Gastrocnemius medialis (tissue), 4 donors: ENCODE results near the gene PRKAA2. TPM values are rescaled to one million over a fixed set of nuclear protein-coding genes. Genes with fewer than 3 reads are reported as not detected.

ENCODE experiments used
- ATAC-seq, 2 donors: fragments of 150-250 bp; one replicate each; pipeline ENCODE4 v1.9.1; 2016
- DNase-seq, 2 donors: peaks; one replicate each; pipeline ENCODE4 v3.0.0-alpha.2; 2019
- H3K27ac ChIP-seq, 4 donors: fragments of 200-600 bp; sonication (generic); 1 replicate in 1 of 4; 2 replicates in 3 of 4; pipeline ENCODE4 v1.5.1; 2016 to 2018; ENCODE audit warnings: mild to moderate bottlenecking in 2 of 4, moderate library complexity in 1 of 4
- H3K27me3 ChIP-seq, 3 donors: fragments of 200-600 bp; sonication (generic) in 2 of 3; 1 replicate in 1 of 3; 2 replicates in 2 of 3; pipeline versions ENCODE4 v1.5.1 to v1.6.0; 2016 to 2019; ENCODE audit warnings: mild to moderate bottlenecking in 1 of 3, moderate library complexity in 1 of 3
- H3K36me3 ChIP-seq, 2 donors: fragments of 200-600 bp; sonication (generic) in 1 of 2; one replicate each; pipeline ENCODE4 v1.5.1; 2017 to 2018
- H3K4me1 ChIP-seq, 2 donors: fragments of 200-600 bp; sonication (generic) in 1 of 2; one replicate each; pipeline ENCODE4 v1.5.1; 2016 to 2017; ENCODE audit warnings: mild to moderate bottlenecking in 2 of 2
- H3K4me3 ChIP-seq, 4 donors: fragments of 200-600 bp; sonication (generic) in 3 of 4; 1 replicate in 1 of 4; 2 replicates in 3 of 4; pipeline ENCODE4 v1.5.1; 2016 to 2019; ENCODE audit warnings: mild to moderate bottlenecking in 2 of 4
- H3K9me3 ChIP-seq, 3 donors: fragments of 200-600 bp; sonication (generic) in 2 of 3; 1 replicate in 1 of 3; 2 replicates in 2 of 3; pipeline ENCODE4 v1.5.1; 2016 to 2019
- CTCF ChIP-seq, 5 experiments: fragments of 450-650 bp in 3 of 5; fragments of 200-600 bp in 2 of 5; sonication (generic) in 2 of 5; IDR thresholded peaks in 4 of 5; conservative IDR thresholded peaks in 1 of 5; 1 replicate in 4 of 5; 2 replicates in 1 of 5; pipeline ENCODE4 v1.5.1; 2016 to 2019; ENCODE audit warnings: antibody characterized with exemption in 5 of 5, mild to moderate bottlenecking in 3 of 5, moderate library complexity in 3 of 5
- POLR2A ChIP-seq, 2 donors: fragments of 450-650 bp; IDR thresholded peaks; one replicate each; pipeline ENCODE4 v1.6.1; 2017; ENCODE audit warnings: antibody characterized with exemption in 2 of 2, mild to moderate bottlenecking in 2 of 2, moderate library complexity in 2 of 2
- in situ Hi-C, 4 donors: fragments of 200-750 bp; cut with MboI; loops; one replicate each; pipeline versions ENCODE4 v1.15.0 to v1.8.0; 2017; ENCODE audit warnings: low sequenced_read_pairs in 4 of 4
- intact Hi-C: fragments of 100-400 bp; cut with DNase I; formaldehyde crosslinking; loops from one replicate; pipeline ENCODE4 v1.15.1; 2023; ENCODE audit warnings: low total_unique reads
- total RNA-seq, 4 donors: library from RNA; depleted of rRNA; stranded (reverse); fragments of >200 nt; gene quantifications; one replicate each; pipeline versions ENCODE4 v1.1.0 to v1.2.3, GENCODE V29; 2016

Gene PRKAA2
- total RNA-seq, 4 donors from 2014 or later: 24.6 to 78.6 (median 70.9) TPM

- intact Hi-C loops: loop anchor here (5.0 kb wide), 5 partner anchors 60 to 290 kb away; partner anchors contain the start of genes FYB2 and PLPP3
- DNase-seq (no peak), ATAC-seq (no peak)
- Histone ChIP-seq H3K27me3 (no peaks in the 10 kb centered on the region), H3K4me3 (peak overlapping the region in 3 of 4 donors; percentile 66 to 82 (median 69)), H3K36me3 (no peaks in the 10 kb centered on the region), H3K9me3 (no peaks in the 10 kb centered on the region), H3K4me1 (peaks cover 33 to 34% of the 10 kb centered on the region in 2 donors), H3K27ac (peak overlapping the region; percentile 87 to 94 (median 90))
- TF ChIP-seq POLR2A (IDR thresholded peaks at IDR 0.05) (no peak), CTCF (IDR thresholded peaks at IDR 0.05 in 4 of 5, conservative IDR thresholded peaks at IDR 0.05 in 1 of 5) (no peak)
- in situ Hi-C loops: no loop called here
Observed at GRCh38 chr1:56647106-56647505, 2.0 kb downstream of the PRKAA2 start.

GRCh38 chr1:56648546-56648945 is 3.4 kb downstream of the PRKAA2 start:
- Histone ChIP-seq H3K27me3 (no peaks in the 10 kb centered on the region), H3K9me3 (no peaks in the 10 kb centered on the region), H3K27ac (peak overlapping the region; percentile 87 to 94 (median 90)), H3K36me3 (no peaks in the 10 kb centered on the region), H3K4me3 (no peak overlapping the region), H3K4me1 (peaks cover 32 to 45% of the 10 kb centered on the region in 2 donors)
- intact Hi-C loops: loop anchor here (5.0 kb wide), 5 partner anchors 59 to 291 kb away; partner anchors contain the start of genes FYB2 and PLPP3
- ATAC-seq (no peak), DNase-seq (no peak)
- in situ Hi-C loops: no loop called here
- TF ChIP-seq POLR2A (IDR thresholded peaks at IDR 0.05) (no peak), CTCF (IDR thresholded peaks at IDR 0.05 in 4 of 5, conservative IDR thresholded peaks at IDR 0.05 in 1 of 5) (no peak)

- Histone ChIP-seq H3K27ac (peak overlapping the region; percentile 87 to 94 (median 88)), H3K4me3 (peak overlapping the region; percentile 12 to 38 (median 28)), H3K4me1 (peaks cover 24 to 56% of the 10 kb centered on the region in 2 donors), H3K36me3 (no peaks in the 10 kb centered on the region), H3K27me3 (no peaks in the 10 kb centered on the region), H3K9me3 (no peaks in the 10 kb centered on the region)
- intact Hi-C loops (loop anchor here (5.0 kb wide), 1 partner anchor 33 kb away; no protein-coding TSS in a partner anchor), in situ Hi-C loops (no loop called here)
- TF ChIP-seq POLR2A (IDR thresholded peaks at IDR 0.05) (no peak), CTCF (IDR thresholded peaks at IDR 0.05 in 4 of 5, conservative IDR thresholded peaks at IDR 0.05 in 1 of 5) (no peak)
- ATAC-seq (peak; percentile 94 to 99), DNase-seq (no peak)
Observed at GRCh38 chr1:56654126-56654923, 9.2 kb downstream of the PRKAA2 start.

GRCh38 chr1:56655991-56656613 is 11.0 kb downstream of the PRKAA2 start:
- peak overlapping the region; percentile 87 to 94 (median 88) for H3K27ac ChIP-seq

More at GRCh38 chr1:56655991-56656613, 11.0 kb downstream of the PRKAA2 start:
- no peak overlapping the region for H3K4me3 ChIP-seq
- no peak for DNase-seq
- no peaks in the 10 kb centered on the region for H3K9me3 ChIP-seq
- no peaks in the 10 kb centered on the region for H3K27me3 ChIP-seq
- H3K4me1 ChIP-seq: peaks cover 26 to 43% of the 10 kb centered on the region in 2 donors
- no peak for ATAC-seq
- in situ Hi-C loops: no loop called here
- intact Hi-C loops: no loop called here
- no peak for TF ChIP-seq POLR2A (IDR thresholded peaks at IDR 0.05)
- no peak for TF ChIP-seq CTCF (IDR thresholded peaks at IDR 0.05 in 4 of 5, conservative IDR thresholded peaks at IDR 0.05 in 1 of 5)
- no peaks in the 10 kb centered on the region for H3K36me3 ChIP-seq
